Measurements from ENCODE around the gene SMARCA1. TPM values are rescaled to one million over a fixed set of nuclear protein-coding genes. Genes with fewer than 3 reads are reported as not detected.

SMARCA1 gene
- total RNA-seq, 1 experiment from 2014 or later, result 46.1 TPM

GRCh38 chrX:129544780-129545179 is 21.5 kb upstream of the SMARCA1 start:
- ChIA-PET CTCF (no interaction called here), POLR2A (no interaction called here)
- DNase-seq (ENCODE audit: low spot score), result no peak
- Mint-ChIP-seq H3K9me3 (no peaks in the 10 kb centered on the region), H3K4me3 (no peak overlapping the region), H3K27me3 (ENCODE audit: low read depth) (no peaks in the 10 kb centered on the region), H3K4me1 (peaks cover 3% of the 10 kb centered on the region; the same call in 1 of the 2 replicates), H3K27ac (no peak overlapping the region), H3K36me3 (peaks cover 9% of the 10 kb centered on the region; the same call in 1 of the 2 replicates)
- no peak for ATAC-seq
- TF ChIP-seq RORB (CRISPR knock-in tag; IDR thresholded peaks at IDR 0.05) (no peak), NR1H2 (CRISPR knock-in tag; IDR thresholded peaks at IDR 0.05) (no peak), ZMAT4 (CRISPR knock-in tag; IDR thresholded peaks at IDR 0.05) (no peak), ZNF532 (CRISPR knock-in tag; IDR thresholded peaks at IDR 0.05; ENCODE audit: borderline replicate concordance) (no peak), ATF1 (CRISPR knock-in tag; IDR thresholded peaks at IDR 0.05) (no peak), CREM (CRISPR knock-in tag; IDR thresholded peaks at IDR 0.05) (no peak), CDX4 (CRISPR knock-in tag; IDR thresholded peaks at IDR 0.05; ENCODE audit: borderline replicate concordance) (no peak), ZNF396 (CRISPR knock-in tag; IDR thresholded peaks at IDR 0.05; ENCODE audit: borderline replicate concordance) (no peak), ZBTB21 (CRISPR knock-in tag; IDR thresholded peaks at IDR 0.05; ENCODE audit: borderline replicate concordance) (no peak), ATF6 (CRISPR knock-in tag; IDR thresholded peaks at IDR 0.05) (no peak)

- H3K9me3 Mint-ChIP-seq, result no peaks in the 10 kb centered on the region
- POLR2A ChIA-PET, result no interaction called here
- peaks cover 6% of the 10 kb centered on the region for H3K4me1 Mint-ChIP-seq
- DNase-seq (ENCODE audit: low spot score), result peak; percentile 12
- H3K36me3 Mint-ChIP-seq, result no peaks in the 10 kb centered on the region
- peak; percentile 62 for ATAC-seq
- no peaks in the 10 kb centered on the region for H3K27me3 Mint-ChIP-seq (ENCODE audit: low read depth)
- TF ChIP-seq ZNF671 (CRISPR knock-in tag; IDR thresholded peaks at IDR 0.05) (no peak), ZNF396 (CRISPR knock-in tag; IDR thresholded peaks at IDR 0.05; ENCODE audit: borderline replicate concordance) (no peak), MLX (CRISPR knock-in tag; IDR thresholded peaks at IDR 0.05) (no peak), ZNF532 (CRISPR knock-in tag; IDR thresholded peaks at IDR 0.05; ENCODE audit: borderline replicate concordance) (no peak)
- peak overlapping the region; percentile 68 for H3K4me3 Mint-ChIP-seq
- CTCF ChIA-PET, result interaction anchor here (0.6 to 1.0 kb wide), 5 partner anchors 14 to 53 kb away, joined by 3 to 4 read pairs (median 4); partner anchors contain the start of gene SMARCA1
- no peak overlapping the region for H3K27ac Mint-ChIP-seq
Measured at GRCh38 chrX:129540722-129541184, 17.5 kb upstream of the SMARCA1 start.

All from WTC11 (cell line).